ENCODE measurements around the gene SNX4. TPM values are rescaled to one million over a fixed set of nuclear protein-coding genes. Genes with fewer than 3 reads are reported as not detected.

The SNX4 gene
- total and polyA plus RNA-seq, 7 donors: 24.9 to 50.6 (median 39.1) TPM

GRCh38 chr3:125433091-125433534, 86.9 kb downstream of the SNX4 start:
- DNase-seq: no peak
- no peak overlapping the region for H3K4me3 ChIP-seq
- TF ChIP-seq POLR2AphosphoS5 (IDR thresholded peaks at IDR 0.05) (no peak), CTCF (IDR thresholded peaks at IDR 0.05) (no peak), POLR2A (IDR thresholded peaks at IDR 0.05) (no peak), EP300 (IDR thresholded peaks at IDR 0.05) (no peak)
- H3K4me1 ChIP-seq: no peaks in the 10 kb centered on the region
- no peaks in the 10 kb centered on the region for H3K9me3 ChIP-seq
- no peak overlapping the region for H3K27ac ChIP-seq
- WGBS, 2 donors: 80 to 86% methylated on average over 6 of the region's 6 CpGs
- intact Hi-C loops (cut with DNase I): no loop called here
- no peaks in the 10 kb centered on the region for H3K27me3 ChIP-seq
- H3K36me3 ChIP-seq: no peaks in the 10 kb centered on the region

GRCh38 chr3:125431912-125432790, 87.9 kb downstream of the SNX4 start:
- no peaks in the 10 kb centered on the region for H3K4me1 ChIP-seq
- no peak overlapping the region for H3K27ac ChIP-seq
- intact Hi-C loops (cut with DNase I): no loop called here
- H3K27me3 ChIP-seq: no peaks in the 10 kb centered on the region
- WGBS, 2 donors: 90 to 93% methylated on average over 5 of the region's 5 CpGs
- no peaks in the 10 kb centered on the region for H3K36me3 ChIP-seq
- no peaks in the 10 kb centered on the region for H3K9me3 ChIP-seq
- no peak for DNase-seq
- TF ChIP-seq POLR2AphosphoS5 (IDR thresholded peaks at IDR 0.05) (no peak), CTCF (IDR thresholded peaks at IDR 0.05) (no peak), EP300 (IDR thresholded peaks at IDR 0.05) (no peak), POLR2A (IDR thresholded peaks at IDR 0.05) (no peak)
- H3K4me3 ChIP-seq: no peak overlapping the region

DNA sequence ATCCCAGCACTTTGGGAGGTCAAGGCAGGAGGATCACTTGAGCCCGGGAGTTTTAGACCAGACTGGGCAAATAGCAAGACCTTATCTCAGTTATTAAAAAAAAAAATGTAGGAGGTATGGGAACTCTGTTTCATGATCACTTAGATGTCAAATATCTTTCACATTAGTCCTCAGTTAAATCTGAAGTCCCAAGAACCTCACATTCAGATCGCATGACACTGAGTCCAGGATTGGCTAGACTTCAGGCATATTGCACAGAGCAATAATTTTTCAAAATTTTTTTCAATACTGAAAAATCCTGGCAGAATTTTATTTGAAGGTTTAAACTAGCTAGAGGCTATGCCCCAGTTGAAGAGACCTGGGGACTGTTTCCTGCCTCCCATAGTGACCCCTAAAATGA, 88.6 kb downstream of the SNX4 start:
- TF ChIP-seq POLR2A (IDR thresholded peaks at IDR 0.05) (no peak), POLR2AphosphoS5 (IDR thresholded peaks at IDR 0.05) (no peak), CTCF (IDR thresholded peaks at IDR 0.05) (no peak), EP300 (IDR thresholded peaks at IDR 0.05) (no peak)
- intact Hi-C loops (cut with DNase I): no loop called here
- H3K27ac ChIP-seq: no peak overlapping the region
- H3K9me3 ChIP-seq: no peaks in the 10 kb centered on the region
- no peak for DNase-seq
- no peaks in the 10 kb centered on the region for H3K36me3 ChIP-seq
- no peak overlapping the region for H3K4me3 ChIP-seq
- WGBS, 2 donors: 96 to 99% methylated on average over 2 of the region's 2 CpGs
- H3K27me3 ChIP-seq: no peaks in the 10 kb centered on the region
- H3K4me1 ChIP-seq: no peaks in the 10 kb centered on the region

DNA sequence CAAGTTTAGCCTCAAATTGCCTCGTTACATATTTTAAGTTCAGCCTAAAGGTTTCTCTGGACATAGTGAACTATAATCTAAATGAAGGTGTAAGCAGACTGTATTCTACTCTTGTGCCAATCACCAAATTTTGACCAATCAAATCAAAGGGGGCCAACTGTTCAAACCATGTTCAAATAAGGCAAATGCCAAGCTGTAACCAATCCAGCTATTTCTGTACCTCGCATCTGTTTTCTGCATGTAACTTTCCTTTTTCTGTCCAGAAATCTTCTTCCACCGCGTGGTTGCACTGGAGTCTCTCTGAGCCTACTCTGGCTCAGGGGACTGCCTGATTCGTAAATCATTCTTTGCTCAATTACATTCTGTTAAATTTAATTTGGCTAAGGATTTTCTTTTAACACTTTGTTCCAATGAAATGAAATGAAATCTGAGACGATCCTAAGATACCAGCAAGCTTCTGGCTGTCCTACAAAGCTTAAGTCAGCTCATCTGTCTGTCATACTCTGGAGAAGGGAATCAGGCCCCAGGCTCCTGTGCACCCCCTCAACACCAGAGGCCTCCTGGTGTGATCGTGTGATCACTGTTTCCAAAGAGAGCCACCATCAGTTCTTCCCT, 91.7 kb downstream of the SNX4 start:
- H3K4me1 ChIP-seq: no peaks in the 10 kb centered on the region
- intact Hi-C loops (cut with DNase I): no loop called here
- no peaks in the 10 kb centered on the region for H3K27me3 ChIP-seq
- TF ChIP-seq POLR2A (IDR thresholded peaks at IDR 0.05) (no peak), EP300 (IDR thresholded peaks at IDR 0.05) (no peak), CTCF (IDR thresholded peaks at IDR 0.05) (no peak), POLR2AphosphoS5 (IDR thresholded peaks at IDR 0.05) (no peak)
- H3K36me3 ChIP-seq: no peaks in the 10 kb centered on the region
- H3K9me3 ChIP-seq: no peaks in the 10 kb centered on the region
- 85 to 92% methylated on average over 7 of the region's 7 CpGs for WGBS, 2 donors
- DNase-seq: no peak
- no peak overlapping the region for H3K27ac ChIP-seq
- H3K4me3 ChIP-seq: no peak overlapping the region

Data from sigmoid colon (tissue), 7 donors.